ENCODE data around the gene THOP1.

The THOP1 gene

GRCh38 chr19:2802826-2803225, 17.5 kb downstream of the THOP1 start:
- in situ Hi-C loops (cut with MboI; ENCODE audit: low sequenced_read_pairs) = no loop called here

- in situ Hi-C loops (cut with MboI; ENCODE audit: low sequenced_read_pairs) = no loop called here
Observed at GRCh38 chr19:2803486-2804155, 18.3 kb downstream of the THOP1 start.

- in situ Hi-C loops (cut with MboI; ENCODE audit: low sequenced_read_pairs) = no loop called here
Observed at GRCh38 chr19:2804156-2805004, 19.1 kb downstream of the THOP1 start.

- in situ Hi-C loops (cut with MboI; ENCODE audit: low sequenced_read_pairs) = no loop called here
Observed at GRCh38 chr19:2805261-2805900, 20.1 kb downstream of the THOP1 start.

GRCh38 chr19:2805991-2806649, 20.8 kb downstream of the THOP1 start:
- in situ Hi-C loops (cut with MboI; ENCODE audit: low sequenced_read_pairs) = no loop called here

- in situ Hi-C loops (cut with MboI; ENCODE audit: low sequenced_read_pairs) = no loop called here
Observed at GRCh38 chr19:2806736-2807378, 21.6 kb downstream of the THOP1 start.

- in situ Hi-C loops (cut with MboI; ENCODE audit: low sequenced_read_pairs) = no loop called here
Observed at GRCh38 chr19:2807379-2808128, 22.3 kb downstream of the THOP1 start.

- in situ Hi-C loops (cut with MboI; ENCODE audit: low sequenced_read_pairs) = no loop called here
Observed at GRCh38 chr19:2808129-2808941, 23.0 kb downstream of the THOP1 start.

GRCh38 chr19:2809387-2810140, 24.3 kb downstream of the THOP1 start:
- in situ Hi-C loops (cut with MboI; ENCODE audit: low sequenced_read_pairs) = no loop called here

- in situ Hi-C loops (cut with MboI; ENCODE audit: low sequenced_read_pairs) = no loop called here
Observed at GRCh38 chr19:2810141-2811091, 25.1 kb downstream of the THOP1 start.

GRCh38 chr19:2811221-2811722, 26.0 kb downstream of the THOP1 start:
- in situ Hi-C loops (cut with MboI; ENCODE audit: low sequenced_read_pairs) = no loop called here

GRCh38 chr19:2811735-2812413, 26.6 kb downstream of the THOP1 start:
- in situ Hi-C loops (cut with MboI; ENCODE audit: low sequenced_read_pairs) = no loop called here

- in situ Hi-C loops (cut with MboI; ENCODE audit: low sequenced_read_pairs) = no loop called here
Observed at GRCh38 chr19:2812414-2813234, 27.3 kb downstream of the THOP1 start.

- in situ Hi-C loops (cut with MboI; ENCODE audit: low sequenced_read_pairs) = no loop called here
Observed at GRCh38 chr19:2813235-2814160, 28.2 kb downstream of the THOP1 start.

- in situ Hi-C loops (cut with MboI; ENCODE audit: low sequenced_read_pairs) = no loop called here
Observed at GRCh38 chr19:2814426-2814825, 29.1 kb downstream of the THOP1 start.
